LHCN-M2 (cell line): Measurements from ENCODE around the gene ANO6. TPM values are rescaled to one million over a fixed set of nuclear protein-coding genes. Genes with fewer than 3 reads are reported as not detected.

Source experiments
- DNase-seq: peaks from one replicate; pipeline ENCODE4 v3.0.0-alpha.2; 2012; ENCODE audit warnings: low read depth
- total RNA-seq: library from RNA; depleted of rRNA; stranded (reverse); fragments of >200 nt; gene quantifications from 2 replicates; pipeline ENCODE4 v1.2.3, GENCODE V29; 2014

ANO6 gene
- total RNA-seq, 1 experiment from 2014 or later: 50.0 TPM

GRCh38 chr12:45398552-45398951, 182.7 kb downstream of the ANO6 start:
- no peak for DNase-seq

DNA sequence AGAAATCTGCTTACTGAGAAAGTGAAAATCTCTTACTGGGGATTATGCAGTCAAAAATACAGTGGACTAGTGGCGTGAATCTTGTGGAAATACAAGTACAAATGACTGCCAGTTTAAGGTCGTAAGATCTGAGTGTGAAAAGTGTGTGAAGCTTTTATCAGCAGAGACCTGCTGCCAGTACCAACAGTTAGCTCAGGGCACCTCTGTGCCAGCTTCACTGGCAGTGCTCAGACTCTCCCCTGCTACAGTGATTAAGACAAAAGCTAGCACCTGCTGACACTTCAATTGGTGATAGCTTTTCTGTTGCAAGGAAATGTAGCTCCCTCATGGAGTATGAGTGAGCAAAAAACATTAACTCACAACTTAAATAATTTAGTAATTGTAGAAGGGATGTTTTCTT, 185.1 kb downstream of the ANO6 start:
- DNase-seq: no peak

GRCh38 chr12:45402288-45402687, 186.4 kb downstream of the ANO6 start:
- DNase-seq: peak; percentile 42

DNA sequence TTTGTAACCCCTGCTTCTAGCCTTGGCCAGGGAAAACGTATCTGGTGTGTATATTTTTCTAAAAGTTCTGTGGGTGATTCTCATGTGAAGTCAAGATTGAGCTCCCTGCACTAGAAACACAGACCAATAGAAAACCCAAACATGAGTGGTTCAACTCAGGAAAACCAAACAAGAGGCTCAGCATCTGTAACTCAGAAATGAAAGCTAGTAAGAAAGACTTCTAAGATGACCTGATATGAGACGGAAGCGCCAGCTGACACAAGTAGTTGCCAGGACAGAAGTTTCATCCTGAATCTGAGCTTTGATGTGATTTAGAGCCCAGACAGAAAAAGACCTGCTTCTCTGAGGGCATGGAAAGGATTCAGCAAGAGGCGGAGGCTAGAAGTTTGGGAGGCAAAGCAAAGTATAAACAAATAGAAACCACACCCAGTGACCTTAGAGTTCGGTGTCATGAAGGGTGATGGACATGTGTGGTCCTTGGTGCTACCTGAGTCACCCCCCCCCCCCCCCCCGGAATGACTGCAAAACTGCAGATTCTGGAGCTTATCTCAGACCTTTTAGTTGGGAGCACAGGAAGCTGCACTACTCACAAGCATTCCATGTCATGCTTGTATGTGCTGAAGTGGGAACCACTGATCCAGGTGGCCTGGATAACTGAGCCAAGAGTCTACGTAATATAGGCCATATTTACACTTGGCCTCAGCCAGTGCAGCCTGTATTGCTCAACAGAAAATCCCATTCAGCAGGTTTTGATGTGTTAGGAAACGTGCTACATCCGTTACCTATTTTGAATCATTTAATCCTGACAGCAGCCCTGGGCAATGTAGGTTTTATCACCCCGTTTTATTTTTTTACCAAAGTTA, 191.3 kb downstream of the ANO6 start:
- no peak for DNase-seq

- no peak for DNase-seq
Observed at GRCh38 chr12:45407981-45408728, 192.3 kb downstream of the ANO6 start.

GRCh38 chr12:45408729-45409114, 192.8 kb downstream of the ANO6 start:
- no peak for DNase-seq

DNA sequence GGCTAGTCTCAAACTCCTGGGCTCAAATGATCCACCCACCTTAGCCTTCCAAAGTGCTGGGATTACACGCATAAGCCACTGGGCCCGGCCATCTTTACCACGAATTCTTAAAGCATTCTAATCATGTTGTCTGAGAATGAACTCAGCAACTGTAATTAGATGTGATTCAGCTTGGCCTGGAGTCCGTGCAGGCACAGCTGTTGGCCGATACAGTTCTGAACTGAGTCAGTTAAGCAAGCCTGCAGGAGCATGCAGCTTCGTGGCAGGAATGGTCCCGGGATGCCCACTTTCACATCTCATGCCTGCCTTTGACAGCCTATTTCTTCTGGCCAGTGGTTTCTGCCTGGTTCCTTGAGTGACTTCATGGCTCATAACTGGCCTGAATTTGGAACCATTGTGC, 194.1 kb downstream of the ANO6 start:
- DNase-seq: peak; percentile 93

- no peak for DNase-seq
Observed at GRCh38 chr12:45411626-45412025, 195.7 kb downstream of the ANO6 start.

DNA sequence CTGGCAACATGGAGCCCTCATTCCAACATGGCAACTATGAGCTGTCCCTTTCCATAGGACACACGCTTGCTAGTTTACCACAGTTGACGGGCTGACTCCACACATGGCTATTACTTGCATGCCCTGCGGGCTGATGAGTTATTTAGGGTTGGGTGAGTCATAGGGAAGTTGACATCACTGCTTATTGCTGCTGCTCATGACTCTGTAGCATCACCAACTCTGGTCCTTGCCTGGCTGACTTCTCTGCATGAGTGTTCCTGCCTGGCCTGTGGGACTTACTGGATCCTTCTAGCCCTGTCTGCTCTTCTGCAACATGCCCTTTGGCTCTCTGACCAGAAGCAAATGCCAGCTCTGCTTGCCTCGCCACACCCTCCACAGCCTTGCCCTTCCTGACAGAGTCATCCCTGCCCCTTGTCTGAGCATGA, 199.5 kb downstream of the ANO6 start:
- peak; percentile 99 for DNase-seq

GRCh38 chr12:45416126-45416525, 200.2 kb downstream of the ANO6 start:
- DNase-seq: peak; percentile 33

DNA sequence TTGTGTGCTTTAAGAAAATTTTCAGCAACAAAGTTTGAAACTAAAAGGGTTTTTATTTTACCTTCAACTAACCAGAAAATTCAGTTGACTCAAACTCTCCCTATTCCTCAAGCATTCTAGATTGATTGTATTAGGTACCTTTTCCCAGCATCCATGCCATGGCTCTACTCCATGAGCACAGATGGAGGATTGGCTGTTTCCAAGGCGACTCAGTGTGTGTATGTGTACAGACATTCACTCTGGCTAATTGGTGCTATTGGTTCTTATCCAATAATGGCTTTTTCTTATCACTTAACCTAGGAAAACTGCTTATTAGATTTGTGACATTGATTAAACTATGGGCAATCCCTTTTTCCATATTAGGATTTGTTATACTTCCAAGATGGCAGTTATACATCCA, 202.6 kb downstream of the ANO6 start:
- DNase-seq: no peak

GRCh38 chr12:45419317-45419814, 203.5 kb downstream of the ANO6 start:
- DNase-seq: no peak

GRCh38 chr12:45421736-45422135, 205.8 kb downstream of the ANO6 start:
- DNase-seq: no peak

GRCh38 chr12:45423931-45424330, 208.0 kb downstream of the ANO6 start:
- no peak for DNase-seq

DNA sequence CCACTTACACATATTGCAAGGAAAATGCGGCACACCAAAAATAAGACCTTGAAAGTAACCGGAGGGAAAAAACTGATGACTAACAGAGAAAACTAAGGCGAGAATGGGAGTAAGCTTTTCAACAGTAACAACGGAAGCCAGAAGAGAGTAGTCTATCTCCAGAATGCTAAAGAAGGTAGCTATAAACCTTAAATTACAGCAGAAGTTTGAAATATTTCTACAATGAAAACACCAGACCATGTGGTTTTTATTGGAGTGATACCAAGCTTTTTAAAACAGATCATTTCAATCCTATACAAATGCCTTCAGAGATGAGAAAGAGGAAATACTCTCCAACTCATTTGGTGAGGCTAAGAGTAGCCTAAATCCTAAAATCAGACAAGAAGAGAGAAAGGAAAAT, 209.5 kb downstream of the ANO6 start:
- peak; percentile 61 for DNase-seq

DNA sequence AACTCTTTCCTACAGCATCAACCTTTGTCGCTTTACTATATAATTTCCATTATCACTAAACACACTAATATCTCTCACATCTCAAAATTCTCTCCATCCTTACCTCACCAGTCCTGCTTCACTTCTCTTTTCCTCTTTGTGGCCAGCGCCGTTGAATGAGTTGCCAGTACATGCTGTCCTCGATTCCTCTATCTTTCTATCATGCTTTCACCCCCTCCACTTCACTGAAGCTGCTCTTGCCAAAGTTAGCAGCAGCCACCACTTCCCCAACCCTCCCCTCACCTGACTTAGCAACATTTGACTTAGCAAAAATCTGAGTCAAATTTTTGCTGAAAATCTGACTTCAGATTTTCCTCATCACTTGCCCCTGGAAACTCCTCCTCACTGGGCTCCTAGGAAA, 210.4 kb downstream of the ANO6 start:
- DNase-seq: no peak

GRCh38 chr12:45427042-45427441, 211.1 kb downstream of the ANO6 start:
- DNase-seq: no peak

DNA sequence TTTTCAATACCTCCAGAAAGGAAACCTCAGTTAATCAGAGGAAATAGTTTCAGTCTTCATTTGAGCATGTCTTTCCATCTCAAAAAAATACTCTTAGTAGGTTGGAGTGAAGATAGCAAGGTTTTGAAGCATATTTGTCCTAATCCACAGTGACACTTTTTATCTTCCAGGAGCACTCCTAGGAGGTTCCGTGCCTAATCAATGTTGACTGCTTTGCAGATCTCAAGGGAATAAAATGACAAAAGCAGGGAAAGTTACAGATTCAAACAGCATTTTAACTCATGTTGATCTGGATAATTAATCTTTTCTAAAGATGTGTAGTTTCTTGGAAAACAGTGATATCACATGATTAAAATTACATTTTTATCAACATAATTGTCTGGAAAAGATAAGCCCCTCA, 213.9 kb downstream of the ANO6 start:
- DNase-seq: no peak

- no peak for DNase-seq
Observed at GRCh38 chr12:45431126-45431525, 215.2 kb downstream of the ANO6 start.

DNA sequence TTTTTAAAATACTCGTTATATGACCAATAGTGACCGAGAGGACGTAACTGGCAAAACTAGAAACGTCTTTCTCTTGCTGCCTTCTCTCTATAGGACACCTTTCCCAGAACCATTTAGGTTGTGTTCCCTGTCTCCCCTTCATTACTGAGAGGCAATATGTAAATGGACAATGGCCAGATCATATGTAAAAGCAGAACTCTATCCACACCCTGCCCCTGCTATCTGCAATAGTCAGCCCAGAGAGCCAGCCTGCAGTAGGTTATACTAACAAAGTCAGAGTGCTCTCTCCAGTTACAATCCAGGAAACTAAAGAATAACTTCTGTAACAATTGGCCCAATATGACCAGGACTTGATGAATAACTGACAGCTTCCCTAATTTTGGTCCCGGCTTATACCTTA, 216.8 kb downstream of the ANO6 start:
- no peak for DNase-seq

- DNase-seq: no peak
Observed at GRCh38 chr12:45433441-45433868, 217.6 kb downstream of the ANO6 start.

DNA sequence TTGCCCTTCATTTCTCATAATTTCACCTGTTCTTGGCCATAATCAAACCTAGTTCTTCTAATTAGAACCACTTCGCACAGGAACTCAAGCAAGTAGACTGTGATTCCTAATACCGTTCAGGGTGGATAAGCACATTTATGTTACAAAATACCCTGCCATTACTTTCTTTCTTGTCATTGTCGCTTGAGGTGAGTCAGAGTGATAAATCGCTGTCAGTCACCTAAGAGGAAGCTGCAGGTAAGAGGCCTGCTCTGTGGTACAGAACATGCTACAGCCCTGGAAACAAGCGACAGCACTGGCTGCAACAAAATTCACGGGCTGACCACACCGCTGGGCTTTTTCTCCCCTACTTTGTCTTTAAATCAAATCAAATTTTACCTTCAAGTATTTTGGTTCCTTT, 218.2 kb downstream of the ANO6 start:
- DNase-seq: no peak
